Activated naive CD8-positive, alpha-beta T cell treated with anti-CD3 and anti-CD28 coated beads, Interleukin-2, amount 50 U/mL, for 24 hours (primary cell): ENCODE data around the gene INVS.
A peak's percentile ranks its signal among the peaks of the same experiment; 100 is the strongest.
"Not testable (repeated sequence)": the region's sequence is repeated elsewhere in the genome, so short reads cannot be mapped to it uniquely, and the experiment has no call there.

Experiments used
- ATAC-seq: fragments of 150-1000 bp; cut with Tn5 transposase; one replicate; pipeline ENCODE4 v1.10.0; 2021
- DNase-seq: peaks from one replicate; pipeline ENCODE4 v3.0.0; 2021
- H3K27ac Mint-ChIP-seq: one replicate; pipeline ENCODE4 v1.8.0; 2021; ENCODE audit warnings: mild to moderate bottlenecking, mixed read lengths
- H3K27me3 Mint-ChIP-seq: one replicate; pipeline ENCODE4 v1.8.0; 2021; ENCODE audit warnings: mixed read lengths
- H3K36me3 Mint-ChIP-seq: one replicate; pipeline ENCODE4 v1.8.0; 2021; ENCODE audit warnings: low read depth, mixed read lengths
- H3K4me1 Mint-ChIP-seq: one replicate; pipeline ENCODE4 v1.8.0; 2021; ENCODE audit warnings: mixed read lengths
- H3K4me3 Mint-ChIP-seq: one replicate; pipeline ENCODE4 v1.8.0; 2021; ENCODE audit warnings: mild to moderate bottlenecking, moderate library complexity, mixed read lengths
- H3K9me3 Mint-ChIP-seq: one replicate; pipeline ENCODE4 v1.8.0; 2021; ENCODE audit warnings: mixed read lengths

Gene INVS

GRCh38 chr9:100306283-100306682 lies 207.2 kb downstream of the INVS start:
- Mint-ChIP-seq H3K27me3 (no peaks in the 10 kb centered on the region), H3K27ac (no peak overlapping the region), H3K36me3 (peaks cover 70% of the 10 kb centered on the region), H3K4me1 (peaks cover 3% of the 10 kb centered on the region), H3K9me3 (no peaks in the 10 kb centered on the region), H3K4me3 (no peak overlapping the region)
- DNase-seq (no peak), ATAC-seq (no peak)

DNA sequence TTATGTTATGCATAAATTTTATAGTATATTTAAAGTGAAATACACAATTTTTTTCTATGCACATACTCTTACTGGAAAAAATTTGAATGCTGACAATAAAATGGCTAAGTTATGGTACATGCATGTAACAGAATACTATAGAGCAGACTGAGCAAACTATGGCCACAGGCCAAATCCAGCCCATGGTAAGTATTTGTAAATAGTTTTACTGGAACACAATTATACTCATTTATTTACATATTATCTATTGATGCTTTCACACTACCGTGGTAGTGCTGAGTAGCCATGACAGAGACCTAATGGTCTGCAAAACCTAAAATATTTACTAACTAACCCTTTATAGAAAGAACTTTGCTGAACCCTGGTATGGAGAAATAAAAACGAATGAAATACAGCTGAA lies 208.0 kb downstream of the INVS start:
- H3K4me3 Mint-ChIP-seq, result no peak overlapping the region
- ATAC-seq (no peak), DNase-seq (no peak)
- H3K27ac Mint-ChIP-seq, result no peak overlapping the region
- H3K36me3 Mint-ChIP-seq, result peaks cover 71% of the 10 kb centered on the region
- H3K27me3 Mint-ChIP-seq, result no peaks in the 10 kb centered on the region
- H3K9me3 Mint-ChIP-seq, result no peaks in the 10 kb centered on the region
- H3K4me1 Mint-ChIP-seq, result peaks cover 8% of the 10 kb centered on the region

DNA sequence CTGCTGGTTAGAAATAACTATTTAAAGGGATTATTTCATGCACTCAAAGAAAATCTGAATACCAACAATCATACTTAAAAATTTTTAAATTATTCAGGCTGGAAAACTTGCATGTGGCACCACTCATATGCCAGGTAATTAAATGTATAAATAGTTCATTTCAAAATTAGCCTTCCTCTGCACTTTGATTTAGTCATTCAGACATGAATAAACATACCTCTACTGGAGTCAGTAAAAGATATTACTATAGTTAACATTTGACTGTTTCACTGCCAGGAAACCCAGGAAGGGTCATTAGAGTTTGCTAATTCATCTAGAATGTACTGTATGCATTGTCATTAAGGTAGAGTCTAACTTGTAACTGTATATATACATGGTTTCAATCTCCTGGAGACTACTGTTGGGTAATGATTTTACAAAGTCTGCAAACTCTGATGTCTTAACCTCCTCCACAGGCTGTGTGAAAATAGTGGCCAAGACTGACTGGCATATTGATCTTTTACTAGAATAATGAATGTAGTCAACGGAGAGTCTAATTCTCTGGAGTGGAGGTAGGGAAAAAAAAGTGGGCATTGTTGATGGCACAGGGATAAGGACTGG lies 210.0 kb downstream of the INVS start:
- Mint-ChIP-seq H3K4me1 (peaks cover 11% of the 10 kb centered on the region), H3K27me3 (no peaks in the 10 kb centered on the region), H3K36me3 (peaks cover 68% of the 10 kb centered on the region), H3K27ac (peak overlapping the region; percentile 6), H3K9me3 (no peaks in the 10 kb centered on the region), H3K4me3 (no peak overlapping the region)
- DNase-seq (no peak), ATAC-seq (no peak)

- Mint-ChIP-seq H3K27me3 (no peaks in the 10 kb centered on the region), H3K4me1 (peaks cover 11% of the 10 kb centered on the region), H3K36me3 (peaks cover 68% of the 10 kb centered on the region), H3K27ac (peak overlapping the region; percentile 6), H3K4me3 (no peak overlapping the region), H3K9me3 (no peaks in the 10 kb centered on the region)
- ATAC-seq (no peak), DNase-seq (no peak)
Observed at GRCh38 chr9:100309992-100310391, 210.9 kb downstream of the INVS start.

DNA sequence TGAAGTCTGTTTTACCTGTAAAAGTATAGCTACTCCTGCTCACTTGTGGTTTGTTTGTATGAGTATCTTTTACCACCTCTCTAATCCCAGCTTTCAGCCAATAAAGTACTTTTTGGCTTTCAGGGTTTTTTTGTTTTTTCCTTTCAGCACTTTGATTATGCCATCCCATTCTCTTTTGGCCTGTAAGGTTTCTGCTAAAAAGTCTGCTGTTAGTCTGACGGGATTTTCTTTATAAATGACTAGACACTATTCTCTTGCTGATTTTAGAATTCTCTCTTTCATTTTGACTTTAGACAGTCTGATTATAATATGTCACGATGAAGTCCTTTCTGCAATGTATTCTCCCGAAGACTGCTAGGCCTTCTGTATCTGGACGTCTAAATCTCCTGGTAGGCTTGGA lies 216.5 kb downstream of the INVS start:
- Mint-ChIP-seq H3K27me3 (no peaks in the 10 kb centered on the region), H3K27ac (no peak overlapping the region), H3K4me1 (peaks cover 20% of the 10 kb centered on the region), H3K4me3 (no peak overlapping the region), H3K9me3 (no peaks in the 10 kb centered on the region), H3K36me3 (peaks cover 71% of the 10 kb centered on the region)
- no peak for DNase-seq
- ATAC-seq, result no peak

- Mint-ChIP-seq H3K27ac (no peak overlapping the region), H3K9me3 (no peaks in the 10 kb centered on the region), H3K4me1 (peaks cover 10% of the 10 kb centered on the region), H3K36me3 (peaks cover 64% of the 10 kb centered on the region), H3K27me3 (no peaks in the 10 kb centered on the region), H3K4me3 (no peak overlapping the region)
- DNase-seq, result no peak
- ATAC-seq, result no peak
Observed at GRCh38 chr9:100317706-100318105, 218.7 kb downstream of the INVS start.

DNA sequence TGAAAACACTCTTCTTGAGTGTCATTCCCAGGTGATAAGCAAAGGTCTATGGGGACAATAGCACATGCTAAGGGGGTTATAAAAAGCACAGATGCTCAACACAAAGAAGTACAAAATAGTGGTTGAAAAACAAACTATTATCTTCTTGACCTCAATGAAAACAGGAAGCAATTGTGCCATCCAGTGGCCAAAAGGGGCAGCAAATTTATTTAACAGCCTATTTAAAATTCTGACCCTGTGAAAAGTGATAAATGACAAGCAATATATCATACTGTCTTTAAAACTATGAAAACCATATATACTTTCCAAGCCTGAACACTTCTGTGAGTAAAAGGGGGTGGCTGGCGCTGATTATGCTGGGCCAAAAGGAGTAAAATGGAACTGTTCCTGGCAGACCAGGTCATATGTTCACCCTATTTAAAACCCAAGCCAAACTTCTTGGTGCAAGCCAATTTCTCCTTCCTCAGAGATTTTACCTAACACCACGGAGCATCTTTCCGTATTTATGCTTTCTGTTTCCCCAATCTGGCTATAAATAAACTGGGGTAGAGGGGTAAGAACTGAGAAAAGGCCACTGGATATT lies 224.0 kb downstream of the INVS start:
- Mint-ChIP-seq H3K4me1 (peaks cover 5% of the 10 kb centered on the region), H3K36me3 (peaks cover 48% of the 10 kb centered on the region), H3K27ac (no peak overlapping the region), H3K27me3 (no peaks in the 10 kb centered on the region), H3K4me3 (no peak overlapping the region), H3K9me3 (no peaks in the 10 kb centered on the region)
- no peak for ATAC-seq
- DNase-seq, result peak; percentile 11

GRCh38 chr9:100324594-100325200 lies 225.7 kb downstream of the INVS start:
- no peak overlapping the region for H3K27ac Mint-ChIP-seq
- ATAC-seq, result no peak
- peaks cover 2% of the 10 kb centered on the region for H3K4me1 Mint-ChIP-seq
- no peak for DNase-seq
- no peak overlapping the region for H3K4me3 Mint-ChIP-seq
- H3K27me3 Mint-ChIP-seq, result no peaks in the 10 kb centered on the region
- H3K9me3 Mint-ChIP-seq, result no peaks in the 10 kb centered on the region
- peaks cover 41% of the 10 kb centered on the region for H3K36me3 Mint-ChIP-seq

- ATAC-seq, H3K4me3 Mint-ChIP-seq, H3K27ac Mint-ChIP-seq, DNase-seq, H3K9me3 Mint-ChIP-seq, H3K27me3 Mint-ChIP-seq: not testable (repeated sequence)
- Mint-ChIP-seq H3K4me1 (peaks cover 17% of the 10 kb centered on the region), H3K36me3 (peaks cover 39% of the 10 kb centered on the region)
Observed at GRCh38 chr9:100338736-100339135, 239.7 kb downstream of the INVS start.

DNA sequence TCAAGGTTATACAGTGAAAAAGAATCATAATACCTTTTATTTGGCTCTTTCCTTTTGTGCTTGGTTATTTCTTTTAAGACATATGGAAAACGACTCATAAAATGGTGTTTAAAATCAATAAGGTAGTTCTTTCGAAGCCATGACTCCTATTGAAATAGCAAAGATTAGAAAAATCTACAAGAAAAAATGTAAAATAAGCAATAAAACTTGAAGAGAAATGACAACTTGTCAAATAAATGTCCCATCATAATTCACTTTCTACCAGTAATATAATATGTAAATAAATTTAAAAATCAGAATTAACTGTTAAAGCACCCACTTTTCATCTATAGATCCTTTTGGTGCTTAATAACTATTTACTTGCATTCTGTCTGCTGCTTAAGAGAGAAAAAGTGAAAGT lies 241.2 kb downstream of the INVS start:
- ATAC-seq, result no peak
- Mint-ChIP-seq H3K4me1 (peaks cover 19% of the 10 kb centered on the region), H3K27ac (no peak overlapping the region), H3K27me3 (no peaks in the 10 kb centered on the region), H3K9me3 (no peaks in the 10 kb centered on the region), H3K36me3 (peaks cover 40% of the 10 kb centered on the region), H3K4me3 (no peak overlapping the region)
- DNase-seq, result no peak

DNA sequence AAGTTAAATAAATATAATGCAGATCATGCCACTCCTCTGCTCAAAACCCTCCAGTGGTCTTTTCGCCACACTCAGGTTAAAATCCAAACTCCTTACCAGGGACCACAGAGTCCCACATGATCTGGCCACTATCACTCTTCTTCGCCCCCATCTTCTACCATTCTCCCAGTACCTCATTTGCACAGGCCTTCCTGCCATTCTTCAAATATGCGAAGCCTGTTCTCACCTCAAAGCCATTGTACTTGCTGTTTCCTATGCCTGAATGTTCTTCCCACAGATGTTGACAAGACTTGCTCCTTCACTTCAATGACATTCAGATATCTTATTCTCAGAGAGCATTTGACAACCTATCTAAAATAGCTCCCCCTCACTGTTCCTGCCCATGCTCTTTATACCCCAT lies 242.8 kb downstream of the INVS start:
- no peak overlapping the region for H3K27ac Mint-ChIP-seq
- no peak for ATAC-seq
- H3K36me3 Mint-ChIP-seq, result peaks cover 43% of the 10 kb centered on the region
- no peaks in the 10 kb centered on the region for H3K27me3 Mint-ChIP-seq
- no peaks in the 10 kb centered on the region for H3K9me3 Mint-ChIP-seq
- DNase-seq, result no peak
- no peak overlapping the region for H3K4me3 Mint-ChIP-seq
- H3K4me1 Mint-ChIP-seq, result peaks cover 25% of the 10 kb centered on the region

DNA sequence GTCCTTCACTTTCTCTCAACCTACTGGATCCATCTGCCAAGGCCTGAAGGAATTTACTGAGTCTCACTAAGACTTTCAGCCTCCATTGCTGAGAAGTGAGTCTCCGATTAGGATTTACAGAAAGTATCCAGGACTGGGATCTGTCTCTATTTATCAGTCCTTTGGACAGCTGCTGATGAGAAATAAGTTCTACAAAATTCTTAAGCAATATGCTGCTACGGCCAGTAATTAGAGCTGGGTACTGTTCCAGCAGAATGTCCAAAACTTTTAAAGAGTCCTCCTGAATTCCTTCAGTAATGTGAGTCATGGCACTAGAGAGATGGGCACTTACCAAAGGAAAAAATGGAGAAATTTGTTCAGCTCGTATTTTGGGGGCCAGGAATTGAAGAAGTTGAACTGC lies 247.8 kb downstream of the INVS start:
- ATAC-seq (no peak), DNase-seq (no peak)
- H3K36me3 Mint-ChIP-seq, result peaks cover 35% of the 10 kb centered on the region
- no peak overlapping the region for H3K4me3 Mint-ChIP-seq
- no peaks in the 10 kb centered on the region for H3K9me3 Mint-ChIP-seq
- no peak overlapping the region for H3K27ac Mint-ChIP-seq
- H3K27me3 Mint-ChIP-seq, result no peaks in the 10 kb centered on the region
- peaks cover 48% of the 10 kb centered on the region for H3K4me1 Mint-ChIP-seq

DNA sequence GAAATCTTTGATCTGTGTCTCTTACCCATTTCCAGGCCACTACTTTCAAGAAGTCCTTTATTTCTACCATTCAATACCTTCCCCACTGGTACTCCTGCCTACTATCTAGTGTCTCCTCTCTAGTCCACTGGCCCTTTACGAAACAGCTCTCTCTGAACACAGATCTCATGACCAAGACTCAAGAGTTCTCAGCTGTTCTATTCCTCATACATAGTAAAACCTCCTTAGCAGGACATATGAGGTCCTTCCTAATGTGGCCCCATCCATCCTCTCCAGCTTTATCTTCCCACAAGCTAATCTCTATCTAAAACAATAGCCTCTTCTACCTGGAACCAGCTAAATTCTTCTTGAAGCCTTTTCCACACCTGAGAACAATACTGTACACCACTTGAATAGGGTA lies 251.1 kb downstream of the INVS start:
- Mint-ChIP-seq H3K27me3 (no peaks in the 10 kb centered on the region), H3K4me3 (peak overlapping the region; percentile 24), H3K36me3 (peaks cover 34% of the 10 kb centered on the region), H3K4me1 (peaks cover 62% of the 10 kb centered on the region), H3K27ac (peak overlapping the region; percentile 8), H3K9me3 (peaks cover 11% of the 10 kb centered on the region)
- ATAC-seq (no peak), DNase-seq (no peak)
